GM21619 (cell line): Measurements from ENCODE around the gene PPP1R11.
A peak's percentile ranks its signal among the peaks of the same experiment; 100 is the strongest.

Source experiments
- ATAC-seq: cut with Tn5 transposase; IDR thresholded peaks from one replicate; pipeline ENCODE4 v1.9.1; 2021; ENCODE audit not compliant: unreplicated experiment

Gene PPP1R11

DNA sequence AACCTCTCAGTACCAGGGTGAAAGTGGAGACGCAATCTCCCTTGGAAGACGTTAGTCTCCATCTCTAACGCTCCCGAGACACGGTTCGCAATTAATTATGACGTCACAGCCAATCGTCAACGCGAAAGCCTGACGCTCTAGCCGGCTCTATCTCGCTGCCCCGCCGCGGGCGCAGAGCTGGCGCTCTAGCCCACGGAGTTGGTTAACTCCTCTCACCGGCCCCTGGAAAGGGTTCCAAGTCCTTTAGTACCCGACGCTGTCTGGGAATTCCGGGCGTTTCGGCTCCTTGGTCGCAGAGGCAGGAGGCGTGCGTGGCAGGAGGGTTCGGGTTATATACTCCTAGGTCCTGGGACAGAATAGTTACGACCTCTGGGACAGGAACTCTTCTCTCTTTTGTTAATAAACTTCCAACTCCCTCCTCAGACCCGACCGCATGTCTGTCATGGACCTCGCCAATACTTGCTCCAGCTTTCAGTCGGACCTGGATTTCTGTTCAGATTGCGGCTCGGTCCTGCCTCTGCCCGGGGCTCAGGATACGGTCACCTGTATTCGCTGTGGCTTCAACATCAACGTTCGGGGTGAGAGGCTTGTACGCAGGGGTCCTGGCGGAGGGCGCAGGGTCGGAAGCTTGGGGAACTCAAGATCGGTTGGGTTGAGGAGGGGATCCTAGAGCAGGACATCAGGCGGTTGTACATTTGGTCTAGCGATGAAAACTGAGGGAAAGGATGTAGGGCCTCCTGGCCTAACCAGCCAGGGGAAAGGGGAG is 5.7 kb upstream of the PPP1R11 start, which contains the start of gene POLR1H:
Gene POLR1H, plus strand, starts transcription at position 174 of the 766 bp plus-strand sequence. Its CDS starts 260 bp downstream, at position 434.
- ATAC-seq = peak; percentile 90

- ATAC-seq = no peak
Measured at GRCh38 chr6:30061858-30062458, 5.0 kb upstream of the PPP1R11 start.

- no peak for ATAC-seq
Measured at GRCh38 chr6:30062471-30063178, 4.4 kb upstream of the PPP1R11 start.

GRCh38 chr6:30063315-30063714 is 3.7 kb upstream of the PPP1R11 start:
- ATAC-seq = no peak

GRCh38 chr6:30066082-30066481 is 916 bp upstream of the PPP1R11 start:
- no peak for ATAC-seq

GRCh38 chr6:30067460-30068139 is 602 bp downstream of the PPP1R11 start:
- no peak for ATAC-seq

DNA sequence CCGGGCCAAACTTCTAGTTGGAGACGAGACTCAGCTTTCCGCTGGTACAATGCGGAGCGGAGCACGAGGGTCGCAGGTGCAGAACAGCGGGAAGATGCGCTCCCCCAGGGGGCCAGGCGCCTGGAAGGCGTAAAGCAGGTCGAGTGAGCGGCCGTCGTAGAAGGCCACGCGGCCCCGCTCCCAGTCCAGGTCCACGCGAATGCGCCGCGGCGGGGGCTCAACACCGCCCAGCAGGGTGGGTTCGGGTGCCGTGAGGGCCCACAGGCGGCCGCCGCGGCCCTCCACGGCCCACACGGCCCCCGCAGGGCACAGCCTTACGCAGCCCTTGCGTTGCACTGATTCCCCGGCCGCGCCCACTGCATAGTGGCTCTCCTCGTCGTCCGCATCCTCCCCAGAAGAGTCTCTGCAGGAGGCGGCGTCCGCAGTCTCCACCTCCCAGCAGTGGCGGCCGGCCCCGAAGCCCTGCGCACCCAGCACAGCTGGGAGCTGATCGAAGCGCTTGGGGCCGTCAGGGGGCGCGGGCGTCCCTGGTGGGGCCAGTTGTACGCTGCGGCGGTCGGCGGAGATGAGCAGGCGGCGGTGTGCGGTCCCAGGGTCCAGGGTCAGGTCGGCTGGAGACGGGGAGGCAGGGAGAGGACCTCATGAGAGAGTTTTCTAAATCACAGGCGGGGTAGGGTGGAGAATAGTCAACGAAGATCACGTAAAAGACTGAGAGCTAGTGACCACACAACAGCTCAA is 4.3 kb downstream of the PPP1R11 start:
- no peak for ATAC-seq

GRCh38 chr6:30071858-30072257 is 4.9 kb downstream of the PPP1R11 start:
- no peak for ATAC-seq

DNA sequence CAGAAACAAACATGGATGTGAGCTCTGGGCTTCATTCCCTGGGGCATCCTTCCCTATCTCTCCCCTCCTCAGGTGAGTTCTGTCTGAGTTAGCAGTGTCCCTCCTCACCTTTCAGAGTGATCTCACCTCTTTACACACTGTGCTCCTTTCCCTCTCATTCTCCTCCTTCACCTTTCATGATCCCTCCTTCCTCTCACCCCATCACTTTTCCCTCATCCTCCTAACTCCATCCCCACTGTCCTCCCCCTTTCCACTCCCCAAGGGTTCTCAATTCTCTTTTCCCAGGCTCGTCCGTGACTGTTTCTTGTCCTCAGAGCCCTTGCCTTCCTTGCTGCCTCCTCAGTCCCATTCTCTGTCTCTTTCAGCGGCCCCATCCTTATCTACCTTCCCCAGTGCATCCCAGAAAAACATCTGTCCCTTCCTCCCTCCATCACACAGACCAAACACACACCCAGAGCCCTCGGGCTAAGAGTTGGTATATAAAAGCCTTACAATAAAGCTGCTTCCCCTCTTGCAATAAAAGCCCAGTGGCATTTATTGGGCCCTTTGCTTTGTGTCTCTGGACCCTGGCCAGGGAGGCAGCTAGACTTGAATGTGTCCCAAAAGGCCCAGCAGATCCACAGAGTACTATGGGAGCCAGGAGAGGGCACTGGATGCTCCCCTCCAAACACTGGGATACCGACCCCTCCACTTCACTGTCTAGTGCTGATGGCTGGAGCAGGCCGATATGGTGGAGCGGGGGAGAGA is 6.7 kb downstream of the PPP1R11 start:
- ATAC-seq = no peak

GRCh38 chr6:30074331-30075093 is 7.5 kb downstream of the PPP1R11 start:
- no peak for ATAC-seq

- ATAC-seq = no peak
Measured at GRCh38 chr6:30075094-30075789, 8.2 kb downstream of the PPP1R11 start, which contains the start of gene RNF39. RNF39 (minus strand) TSS chr6:30075769; CDS start chr6:30075585, 184 bp downstream.

GRCh38 chr6:30075790-30076732 is 9.1 kb downstream of the PPP1R11 start:
- no peak for ATAC-seq

DNA sequence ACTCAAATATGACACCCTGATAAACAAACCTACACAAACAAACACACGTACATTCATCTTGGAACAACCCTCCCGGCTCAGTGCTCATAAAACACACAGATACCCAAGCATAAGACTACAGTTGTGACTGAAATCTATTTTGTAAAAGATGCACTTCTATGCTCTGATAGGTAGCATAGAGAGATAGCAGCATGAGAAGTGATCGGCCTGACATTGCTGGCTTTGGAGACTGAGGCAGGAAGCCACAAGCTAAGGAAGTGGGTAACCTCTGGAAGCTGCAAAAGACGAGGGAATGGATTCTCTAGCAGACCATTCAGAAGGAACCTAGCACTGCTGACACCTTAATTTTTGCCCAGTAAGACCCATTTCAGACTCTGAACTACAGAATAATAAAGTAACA is 10.2 kb downstream of the PPP1R11 start:
- ATAC-seq = no peak

DNA sequence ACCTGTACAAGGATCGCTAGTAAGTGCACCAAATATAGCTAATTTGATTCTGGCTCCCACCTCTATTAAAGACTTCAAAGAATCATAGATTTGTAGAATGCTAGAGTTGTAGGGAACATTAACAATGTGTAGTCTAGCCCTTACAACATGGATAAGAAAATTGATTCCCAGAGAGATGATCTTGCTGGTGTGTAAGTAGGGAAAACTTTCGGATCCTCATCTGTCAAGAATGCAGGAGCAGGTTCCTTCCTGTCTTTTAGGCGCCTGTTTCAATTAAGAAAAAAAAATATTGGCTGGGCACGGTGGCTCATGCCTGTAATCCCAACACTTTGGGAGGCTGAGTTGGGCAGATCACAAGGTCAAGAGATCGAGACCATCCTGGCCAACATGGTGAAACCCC is 20.9 kb downstream of the PPP1R11 start:
- no peak for ATAC-seq

- no peak for ATAC-seq
Measured at GRCh38 chr6:30091577-30092381, 24.8 kb downstream of the PPP1R11 start.

GRCh38 chr6:30092852-30093543 is 26.0 kb downstream of the PPP1R11 start:
- no peak for ATAC-seq
